Renal cortex interstitium (tissue), 11 donors: ENCODE measurements around the gene F8. TPM values are rescaled to one million over a fixed set of nuclear protein-coding genes. Genes with fewer than 3 reads are reported as not detected.
"Not testable (repeated sequence)": the region's sequence is repeated elsewhere in the genome, so short reads cannot be mapped to it uniquely, and the experiment has no call there.

ENCODE experiments used
- DNase-seq, 11 donors: peaks; one replicate each; pipeline ENCODE4 v3.0.0-alpha.2; 2013; ENCODE audit warnings: low read depth in 9 of 11, low spot score in 4 of 11; ENCODE audit errors: extremely low read depth in 1 of 11
- polyA plus RNA-seq, 3 donors: library from polyadenylated mRNA; unstranded; fragments of 120-200 nt; gene quantifications; one replicate each; pipeline ENCODE4 v1.2.1, GENCODE V29; 2013; ENCODE audit not compliant: insufficient read length in 3 of 3

F8 gene
- polyA plus RNA-seq, 3 donors = 12.2 to 18.7 (median 12.7) TPM

DNA sequence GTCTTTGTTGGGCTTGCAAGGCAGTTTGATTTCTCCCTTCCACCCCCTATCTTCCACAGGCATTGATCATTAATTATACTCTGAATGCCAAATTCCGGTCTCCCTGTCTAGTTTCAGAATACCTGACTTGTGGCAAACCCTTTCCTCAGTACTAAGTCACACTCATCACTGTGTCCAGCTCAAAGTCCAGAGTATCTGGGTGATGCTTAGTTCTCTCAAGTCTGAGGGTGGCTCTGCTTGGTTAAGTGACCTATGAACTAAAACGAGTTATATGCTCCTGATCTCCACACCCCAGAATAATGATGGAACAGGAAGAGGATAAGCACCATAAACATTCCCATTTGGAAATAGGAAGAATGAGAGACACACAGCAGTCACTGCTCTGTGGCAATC lies 194.5 kb downstream of the F8 start:
- no peak for DNase-seq

GRCh38 chrX:154827194-154828015 lies 195.1 kb downstream of the F8 start:
- no peak for DNase-seq

- not testable (repeated sequence) for DNase-seq
Measured at GRCh38 chrX:154825586-154825985, 196.9 kb downstream of the F8 start.

- no peak for DNase-seq
Measured at GRCh38 chrX:154824638-154825037, 197.9 kb downstream of the F8 start.

- no peak for DNase-seq
Measured at GRCh38 chrX:154822029-154822428, 200.5 kb downstream of the F8 start.

GRCh38 chrX:154821523-154821922 lies 201.0 kb downstream of the F8 start:
- no peak for DNase-seq

DNA sequence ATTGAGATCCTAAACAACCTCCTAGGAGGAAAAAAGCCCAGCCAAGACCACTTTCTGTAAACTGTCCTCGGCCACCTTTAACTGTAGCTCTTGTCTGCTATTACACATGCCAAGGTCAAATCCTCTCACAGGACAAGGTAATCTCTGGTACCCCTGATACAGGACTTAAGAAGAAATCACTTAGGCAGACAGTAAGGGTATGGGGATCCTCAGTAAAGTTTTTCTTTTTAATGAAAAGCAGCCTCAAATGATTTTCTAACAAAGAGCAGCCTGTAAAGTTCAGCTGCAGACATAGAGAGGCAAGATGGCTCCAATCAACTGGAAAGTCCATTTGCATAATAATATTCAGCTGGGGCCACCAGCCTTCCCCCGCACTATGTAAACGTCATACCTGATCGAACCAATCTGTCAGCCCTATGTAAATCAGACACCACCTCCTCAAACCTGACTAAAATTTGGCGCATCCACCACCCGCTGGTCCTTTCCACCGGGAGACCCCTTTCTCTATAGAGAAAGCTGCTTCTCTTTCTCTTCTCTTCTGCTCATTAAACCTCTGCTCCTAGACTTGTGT lies 202.7 kb downstream of the F8 start:
- no peak for DNase-seq

GRCh38 chrX:154818916-154819770 lies 203.4 kb downstream of the F8 start:
- DNase-seq = no peak

GRCh38 chrX:154817048-154817618 lies 205.4 kb downstream of the F8 start:
- not testable (repeated sequence) for DNase-seq

- DNase-seq = not testable (repeated sequence)
Measured at GRCh38 chrX:154816326-154816898, 206.1 kb downstream of the F8 start.

DNA sequence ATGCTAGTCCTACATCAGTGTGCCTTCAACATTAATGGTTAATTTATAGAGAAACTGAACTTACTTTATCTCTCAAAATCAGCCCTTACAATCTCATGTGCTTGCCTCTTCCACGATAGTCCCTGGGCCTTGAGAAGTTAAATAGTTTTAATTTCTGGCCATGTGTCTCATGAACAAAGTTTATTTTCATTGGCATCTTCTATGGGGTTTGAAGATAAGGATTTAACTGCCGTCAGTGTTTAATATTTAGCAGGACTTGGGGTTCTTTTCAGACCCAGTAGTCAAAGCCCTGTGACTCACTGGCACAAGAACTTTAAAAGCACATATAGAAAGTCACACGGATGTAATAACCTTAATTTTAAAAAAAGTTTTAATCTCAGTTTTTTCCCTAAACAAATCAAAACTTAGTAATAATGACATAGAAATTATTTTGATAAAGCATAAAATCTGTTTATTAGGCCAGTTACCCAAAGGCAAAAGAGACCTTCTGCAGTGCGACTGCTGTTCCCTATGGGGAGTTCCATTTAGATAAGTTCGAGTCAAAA lies 207.2 kb downstream of the F8 start:
- DNase-seq = no peak

- no peak for DNase-seq
Measured at GRCh38 chrX:154813801-154814200, 208.7 kb downstream of the F8 start.

- no peak for DNase-seq
Measured at GRCh38 chrX:154812341-154813101, 210.0 kb downstream of the F8 start.

DNA sequence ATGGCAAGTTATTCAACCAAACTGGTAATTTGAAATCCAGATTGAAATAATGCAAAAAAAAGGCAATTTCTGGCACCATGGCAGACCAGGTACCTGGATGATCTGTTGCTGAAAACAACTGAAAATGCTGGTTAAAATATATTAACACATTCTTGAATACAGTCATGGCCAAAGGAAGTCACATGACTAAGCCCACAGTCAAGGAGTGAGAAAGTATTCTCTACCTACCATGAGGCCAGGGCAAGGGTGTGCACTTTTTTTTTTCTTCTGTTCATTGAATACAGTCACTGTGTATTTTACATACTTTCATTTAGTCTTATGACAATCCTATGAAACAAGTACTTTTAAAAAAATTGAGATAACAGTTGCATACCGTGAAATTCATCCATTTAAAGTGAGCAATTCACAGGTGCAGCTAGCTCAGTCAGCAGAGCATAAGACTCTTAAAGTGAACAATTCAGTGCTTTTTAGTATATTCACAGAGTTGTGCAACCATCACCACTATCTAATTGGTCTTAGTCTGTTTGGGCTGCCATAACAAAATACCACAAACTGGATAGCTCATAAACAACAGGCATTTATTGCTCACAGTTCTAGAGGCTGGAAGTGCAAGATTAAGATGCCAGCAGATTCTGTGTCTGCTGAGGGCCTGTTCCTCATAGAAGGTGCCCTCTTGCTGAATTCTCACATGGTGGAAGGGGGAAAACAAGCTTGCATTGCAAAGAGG lies 212.4 kb downstream of the F8 start:
- no peak for DNase-seq

DNA sequence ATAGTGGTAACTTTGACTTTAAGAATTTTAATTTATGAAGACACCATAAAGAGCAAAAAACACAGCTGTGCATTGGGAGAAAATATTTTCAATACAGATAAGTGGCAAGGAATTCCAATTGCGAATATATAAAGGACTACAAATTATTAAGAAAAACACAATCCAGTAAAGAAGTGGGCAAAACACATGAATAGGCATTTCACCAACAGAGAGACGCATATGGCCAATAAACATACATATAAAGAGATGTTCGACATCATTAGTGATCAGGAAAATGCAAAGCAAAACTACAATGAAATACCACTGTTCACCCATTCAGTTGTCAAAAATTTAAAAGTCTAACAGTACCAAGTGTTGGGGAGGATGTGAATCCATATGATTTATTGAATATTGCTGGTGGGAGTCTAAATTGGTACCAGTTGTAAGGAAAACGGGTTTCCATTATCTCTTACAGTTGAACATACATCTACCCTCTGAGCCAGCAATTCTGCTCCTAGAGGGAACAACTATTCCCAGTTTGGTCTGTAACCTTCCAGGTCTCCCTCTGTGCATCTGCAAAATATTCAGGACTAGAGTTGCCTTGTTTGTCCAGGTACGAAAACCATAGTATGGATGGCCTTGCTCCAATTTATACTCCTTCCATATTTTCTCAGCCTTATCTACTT lies 215.6 kb downstream of the F8 start:
- DNase-seq = no peak

GRCh38 chrX:154805696-154806091 lies 216.8 kb downstream of the F8 start:
- DNase-seq = no peak
